ENCODE measurements around the gene VCPKMT.

Gene VCPKMT

GRCh38 chr14:50064993-50065392, 51.4 kb downstream of the VCPKMT start:
- Histone ChIP-seq H3K4me1 (ENCODE audit: insufficient read depth, low read length) (peaks cover 30% of the 10 kb centered on the region), H3K4me3 (ENCODE audit: low read length) (no peak overlapping the region), H3K9me3 (ENCODE audit: insufficient read depth, low read depth, low read length) (no peaks in the 10 kb centered on the region), H3K27me3 (ENCODE audit: insufficient read depth, low read length) (no peaks in the 10 kb centered on the region), H3K27ac (ENCODE audit: low read depth, low read length) (no peak overlapping the region), H3K9ac (ENCODE audit: low read depth, low read length) (no peak overlapping the region), H3K36me3 (ENCODE audit: insufficient read depth, low read length) (no peaks in the 10 kb centered on the region)
- WGBS = 91% methylated on average over 4 of the region's 4 CpGs

GRCh38 chr14:50063876-50064420, 52.4 kb downstream of the VCPKMT start:
- Histone ChIP-seq H3K27me3 (ENCODE audit: insufficient read depth, low read length) (no peaks in the 10 kb centered on the region), H3K4me1 (ENCODE audit: insufficient read depth, low read length) (peaks cover 32% of the 10 kb centered on the region), H3K4me3 (ENCODE audit: low read length) (no peak overlapping the region), H3K36me3 (ENCODE audit: insufficient read depth, low read length) (no peaks in the 10 kb centered on the region), H3K9me3 (ENCODE audit: insufficient read depth, low read depth, low read length) (no peaks in the 10 kb centered on the region), H3K9ac (ENCODE audit: low read depth, low read length) (no peak overlapping the region), H3K27ac (ENCODE audit: low read depth, low read length) (no peak overlapping the region)
- WGBS = 94% methylated on average over 9 of the region's 9 CpGs

- WGBS = 76% methylated on average over 7 of the region's 7 CpGs
- Histone ChIP-seq H3K4me1 (ENCODE audit: insufficient read depth, low read length) (peaks cover 32% of the 10 kb centered on the region), H3K4me3 (ENCODE audit: low read length) (no peak overlapping the region), H3K36me3 (ENCODE audit: insufficient read depth, low read length) (no peaks in the 10 kb centered on the region), H3K27ac (ENCODE audit: low read depth, low read length) (no peak overlapping the region; the same call in 1 of the 2 replicates), H3K27me3 (ENCODE audit: insufficient read depth, low read length) (no peaks in the 10 kb centered on the region), H3K9ac (ENCODE audit: low read depth, low read length) (peak overlapping the region; percentile 10; the same call in 1 of the 2 replicates), H3K9me3 (ENCODE audit: insufficient read depth, low read depth, low read length) (no peaks in the 10 kb centered on the region)
Observed at GRCh38 chr14:50062438-50063085, 53.8 kb downstream of the VCPKMT start.

GRCh38 chr14:50061664-50062437, 54.5 kb downstream of the VCPKMT start:
- Histone ChIP-seq H3K27ac (ENCODE audit: low read depth, low read length) (peak overlapping the region; percentile 58), H3K4me3 (ENCODE audit: low read length) (no peak overlapping the region), H3K4me1 (ENCODE audit: insufficient read depth, low read length) (peaks cover 32% of the 10 kb centered on the region), H3K36me3 (ENCODE audit: insufficient read depth, low read length) (no peaks in the 10 kb centered on the region), H3K9ac (ENCODE audit: low read depth, low read length) (peak overlapping the region; percentile 49; the same call in 1 of the 2 replicates), H3K9me3 (ENCODE audit: insufficient read depth, low read depth, low read length) (no peaks in the 10 kb centered on the region), H3K27me3 (ENCODE audit: insufficient read depth, low read length) (no peaks in the 10 kb centered on the region)
- 76% methylated on average over 11 of the region's 11 CpGs for WGBS

DNA sequence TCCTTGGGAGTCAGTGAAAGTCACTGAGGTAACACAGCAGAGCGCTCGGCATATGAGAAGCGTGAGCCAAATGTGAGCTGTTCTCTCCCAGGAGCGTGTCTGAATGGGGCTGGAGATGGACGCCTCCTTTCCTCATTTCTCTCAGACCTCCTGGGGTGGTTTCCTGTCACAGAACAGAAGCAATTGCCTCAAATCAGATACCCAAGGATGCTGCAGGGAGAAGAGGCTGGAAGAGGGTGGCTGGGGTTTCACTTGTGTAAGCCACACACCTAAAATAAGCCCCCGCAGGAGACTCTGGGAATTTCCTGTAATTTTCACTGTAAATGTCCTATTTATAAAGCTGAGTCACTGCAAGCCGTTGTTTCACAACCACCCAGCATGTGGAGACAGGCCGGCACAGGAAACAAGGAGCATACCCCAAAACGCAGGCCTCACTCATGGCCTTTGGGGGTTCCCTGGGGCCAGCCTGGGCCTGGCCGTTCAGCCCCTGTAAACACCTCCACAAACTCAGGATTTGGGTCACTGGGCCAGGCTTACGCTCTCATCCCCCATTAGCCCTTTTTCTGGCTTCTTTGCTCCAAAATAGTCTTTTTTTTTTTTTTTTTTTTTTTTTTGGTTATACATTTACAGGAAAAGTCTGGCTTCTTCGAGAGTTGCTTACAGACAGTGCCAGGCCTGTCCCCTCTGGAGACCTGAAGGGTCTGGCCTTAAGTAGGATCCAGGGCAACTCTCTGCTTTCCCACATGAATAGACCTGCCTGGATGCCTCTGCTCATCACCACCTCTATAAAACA, 55.3 kb downstream of the VCPKMT start:
- H3K4me1 ChIP-seq (ENCODE audit: insufficient read depth, low read length) = peaks cover 32% of the 10 kb centered on the region
- no peaks in the 10 kb centered on the region for H3K27me3 ChIP-seq (ENCODE audit: insufficient read depth, low read length)
- H3K9ac ChIP-seq (ENCODE audit: low read depth, low read length) = peak overlapping the region; percentile 49; the same call in 1 of the 2 replicates
- no peaks in the 10 kb centered on the region for H3K36me3 ChIP-seq (ENCODE audit: insufficient read depth, low read length)
- WGBS = 76% methylated on average over 12 of the region's 12 CpGs
- no peak overlapping the region for H3K4me3 ChIP-seq (ENCODE audit: low read length)
- no peaks in the 10 kb centered on the region for H3K9me3 ChIP-seq (ENCODE audit: insufficient read depth, low read depth, low read length)
- peak overlapping the region; percentile 58 for H3K27ac ChIP-seq (ENCODE audit: low read depth, low read length)

GRCh38 chr14:50059763-50060616, 56.4 kb downstream of the VCPKMT start:
- H3K9me3 ChIP-seq (ENCODE audit: insufficient read depth, low read depth, low read length) = no peaks in the 10 kb centered on the region
- H3K4me3 ChIP-seq (ENCODE audit: low read length) = no peak overlapping the region
- H3K9ac ChIP-seq (ENCODE audit: low read depth, low read length) = no peak overlapping the region
- H3K36me3 ChIP-seq (ENCODE audit: insufficient read depth, low read length) = no peaks in the 10 kb centered on the region
- WGBS = 90% methylated on average over 13 of the region's 13 CpGs
- no peak overlapping the region for H3K27ac ChIP-seq (ENCODE audit: low read depth, low read length)
- H3K4me1 ChIP-seq (ENCODE audit: insufficient read depth, low read length) = peaks cover 32% of the 10 kb centered on the region
- H3K27me3 ChIP-seq (ENCODE audit: insufficient read depth, low read length) = no peaks in the 10 kb centered on the region

Data from HUES64 (cell line).